HepG2 (cell line): ENCODE measurements around the gene TCF7L2. TPM values are rescaled to one million over a fixed set of nuclear protein-coding genes. Genes with fewer than 3 reads are reported as not detected.
A peak's percentile ranks its signal among the peaks of the same experiment; 100 is the strongest.

Experiments
- ATF7 ChIP-seq, 2 experiments: fragments of 450-650 bp in 1 of 2; sonication (generic) in 1 of 2; formaldehyde crosslinking in 1 of 2; IDR thresholded peaks; 2 replicates each; pipeline versions ENCODE4 v1.4.0 to v1.6.1; 2016 to 2020; ENCODE audit warnings: antibody characterized with exemption in 1 of 2, mild to moderate bottlenecking in 1 of 2, missing genetic modification reagents in 1 of 2
- ATRX ChIP-seq: sonication (generic); formaldehyde crosslinking; IDR thresholded peaks from 2 replicates; pipeline ENCODE4 v1.4.0; 2020; ENCODE audit warnings: missing genetic modification reagents, borderline replicate concordance
- CENPT ChIP-seq: sonication (generic); formaldehyde crosslinking; IDR thresholded peaks from 2 replicates; pipeline ENCODE4 v1.8.0; 2022; ENCODE audit warnings: low read depth, mild to moderate bottlenecking, moderate library complexity, missing genetic modification reagents
- EEA1 ChIP-seq: sonication (generic); formaldehyde crosslinking; IDR thresholded peaks from 2 replicates; pipeline ENCODE4 v1.5.1; 2020; ENCODE audit warnings: mild to moderate bottlenecking, missing genetic modification reagents, borderline replicate concordance
- HNRNPH1 ChIP-seq: fragments of 200-400 bp; formaldehyde crosslinking; optimal IDR thresholded peaks from 2 replicates; pipeline ENCODE3; 2017; ENCODE audit warnings: mild to moderate bottlenecking, low read depth, low read length
- NKX3-1 ChIP-seq: sonication (generic); formaldehyde crosslinking; IDR thresholded peaks from 2 replicates; pipeline ENCODE4 v1.5.0; 2020; ENCODE audit warnings: missing genetic modification reagents
- PRPF4 ChIP-seq: fragments of 200-400 bp; formaldehyde crosslinking; IDR thresholded peaks from 2 replicates; pipeline ENCODE4 v1.6.1; 2016; ENCODE audit warnings: low read length, low read depth; ENCODE audit not compliant: poor library complexity, severe bottlenecking
- RCOR2 ChIP-seq: IDR thresholded peaks from 2 replicates; pipeline ENCODE4 v1.6.1; 2016; ENCODE audit warnings: missing biosample characterization, missing genetic modification reagents
- SP2 ChIP-seq: sonication (generic); formaldehyde crosslinking; IDR thresholded peaks from 2 replicates; pipeline ENCODE4 v1.5.1; 2020; ENCODE audit warnings: mild to moderate bottlenecking, missing genetic modification reagents
- ZFP36 ChIP-seq: fragments of 150-350 bp; IDR thresholded peaks from 2 replicates; pipeline ENCODE4 v1.6.1; 2018; ENCODE audit warnings: borderline replicate concordance, low read length, low read depth; ENCODE audit not compliant: partially characterized antibody
- ZFP36L1 ChIP-seq: sonication (generic); formaldehyde crosslinking; IDR thresholded peaks from 2 replicates; pipeline ENCODE4 v1.8.0; 2022; ENCODE audit warnings: mild to moderate bottlenecking, missing genetic modification reagents, moderate library complexity
- ZNF234 ChIP-seq: sonication (generic); formaldehyde crosslinking; conservative IDR thresholded peaks from 2 replicates; pipeline ENCODE4 v1.5.1; 2020; ENCODE audit warnings: mild to moderate bottlenecking, missing genetic modification reagents
- ZNF619 ChIP-seq: sonication (generic); formaldehyde crosslinking; IDR thresholded peaks from 2 replicates; pipeline ENCODE4 v1.4.0; 2020; ENCODE audit warnings: mild to moderate bottlenecking, missing genetic modification reagents
- ZNF713 ChIP-seq: sonication (generic); formaldehyde crosslinking; IDR thresholded peaks from 2 replicates; pipeline ENCODE4 v1.4.0; 2020; ENCODE audit warnings: mild to moderate bottlenecking, missing genetic modification reagents
- ZNF879 ChIP-seq: sonication (generic); formaldehyde crosslinking; IDR thresholded peaks from 2 replicates; pipeline ENCODE4 v1.8.1; 2023; ENCODE audit warnings: missing genetic modification reagents
- polyA plus RNA-seq, 8 experiments: library from polyadenylated mRNA; depleted of rRNA in 3 of 8; stranded (reverse) in 7 of 8; unstranded in 1 of 8; fragments of >200 nt; fragmentation: Illumina TruSeq in 4 of 8; extraction: Trizol in 4 of 8; gene quantifications; 2 replicates each; pipeline versions ENCODE4 v1.2.1 to v1.2.3, GENCODE V29; 2011 to 2016; ENCODE audit warnings: low read depth in 4 of 8, missing spikeins in 1 of 8, mixed read lengths in 1 of 8; ENCODE audit not compliant: insufficient read depth in 1 of 8
- total RNA-seq, 5 experiments: library from RNA; depleted of rRNA; stranded (reverse); fragments of >200 nt; fragmentation: Illumina TruSeq; extraction: Trizol; gene quantifications; 2 replicates each; pipeline ENCODE4 v1.2.3, GENCODE V29; 2016; ENCODE audit warnings: low read depth in 1 of 5
- TF ChIP-seq, protein P1 (sequence below): sonication (generic); formaldehyde crosslinking; IDR thresholded peaks from 2 replicates; pipeline ENCODE4 v1.8.0; 2022; ENCODE audit warnings: mild to moderate bottlenecking, missing genetic modification reagents, moderate library complexity
- TF ChIP-seq, protein P2 (sequence below): sonication (generic); formaldehyde crosslinking; IDR thresholded peaks from 2 replicates; pipeline ENCODE4 v1.4.0; 2020; ENCODE audit warnings: missing genetic modification reagents
- TF ChIP-seq, protein P3 (sequence below): fragments of 450-650 bp; IDR thresholded peaks from 2 replicates; pipeline ENCODE4 v1.6.1; 2016
- TF ChIP-seq, protein P4 (sequence below): sonication (generic); formaldehyde crosslinking; conservative IDR thresholded peaks from 2 replicates; pipeline ENCODE4 v1.4.0; 2020; ENCODE audit warnings: missing genetic modification reagents
- TF ChIP-seq, protein P5 (sequence below): sonication (generic); formaldehyde crosslinking; IDR thresholded peaks from 2 replicates; pipeline ENCODE4 v1.5.1; 2020; ENCODE audit warnings: mild to moderate bottlenecking, missing genetic modification reagents, moderate library complexity
- TF ChIP-seq, protein P6 (sequence below): sonication (generic); formaldehyde crosslinking; IDR thresholded peaks from 2 replicates; pipeline ENCODE4 v1.8.0; 2022; ENCODE audit warnings: missing genetic modification reagents, mild to moderate bottlenecking, inconsistent platforms, borderline replicate concordance

The TCF7L2 gene
- total and polyA plus RNA-seq, 2 of the 13 experiments (the other 11 are each of a cell fraction or from before 2014, with no cell fraction given), result 3.9 to 13.7 TPM

DNA sequence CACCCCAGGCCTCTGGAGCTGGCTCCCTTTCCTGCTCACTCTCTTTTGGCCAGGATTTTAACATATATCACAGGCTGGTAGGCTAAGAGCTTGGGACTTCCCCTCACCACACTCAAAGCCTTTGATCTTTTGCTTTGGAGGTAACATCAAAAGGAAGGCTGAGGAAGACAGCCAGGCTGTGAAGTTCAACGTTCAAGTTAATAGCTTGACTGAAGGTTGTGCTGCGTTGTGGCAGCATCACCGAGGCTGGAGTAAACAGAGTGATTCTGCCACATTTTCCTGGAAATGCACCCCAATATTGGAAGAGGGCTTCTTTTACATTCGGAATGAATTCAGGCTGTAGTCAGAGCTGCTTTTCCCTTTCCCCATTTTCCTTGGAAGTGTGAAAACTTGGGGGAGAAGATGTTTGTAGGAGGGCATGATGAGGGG, 57.3 kb downstream of the TCF7L2 start (continued):
- peak; percentile 78; the same call in 1 of the 2 replicates for TF ChIP-seq ZFP36L1 (CRISPR knock-in tag)
- TF ChIP-seq ATF7 (IDR thresholded peaks at IDR 0.05), result no peak
- 0 out of 2 replicates have a peak, but pooled peaks have one; percentile 32 for TF ChIP-seq ATF7 (CRISPR knock-in tag; IDR thresholded peaks at IDR 0.05)
- TF ChIP-seq, protein P1, sequence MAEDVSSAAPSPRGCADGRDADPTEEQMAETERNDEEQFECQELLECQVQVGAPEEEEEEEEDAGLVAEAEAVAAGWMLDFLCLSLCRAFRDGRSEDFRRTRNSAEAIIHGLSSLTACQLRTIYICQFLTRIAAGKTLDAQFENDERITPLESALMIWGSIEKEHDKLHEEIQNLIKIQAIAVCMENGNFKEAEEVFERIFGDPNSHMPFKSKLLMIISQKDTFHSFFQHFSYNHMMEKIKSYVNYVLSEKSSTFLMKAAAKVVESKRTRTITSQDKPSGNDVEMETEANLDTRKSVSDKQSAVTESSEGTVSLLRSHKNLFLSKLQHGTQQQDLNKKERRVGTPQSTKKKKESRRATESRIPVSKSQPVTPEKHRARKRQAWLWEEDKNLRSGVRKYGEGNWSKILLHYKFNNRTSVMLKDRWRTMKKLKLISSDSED (CRISPR knock-in tag), result no peak
- no peak for TF ChIP-seq ZNF713 (CRISPR knock-in tag)
- TF ChIP-seq SP2, result no peak
- no peak for TF ChIP-seq PRPF4
- no peak for TF ChIP-seq CENPT
- TF ChIP-seq, protein P2, sequence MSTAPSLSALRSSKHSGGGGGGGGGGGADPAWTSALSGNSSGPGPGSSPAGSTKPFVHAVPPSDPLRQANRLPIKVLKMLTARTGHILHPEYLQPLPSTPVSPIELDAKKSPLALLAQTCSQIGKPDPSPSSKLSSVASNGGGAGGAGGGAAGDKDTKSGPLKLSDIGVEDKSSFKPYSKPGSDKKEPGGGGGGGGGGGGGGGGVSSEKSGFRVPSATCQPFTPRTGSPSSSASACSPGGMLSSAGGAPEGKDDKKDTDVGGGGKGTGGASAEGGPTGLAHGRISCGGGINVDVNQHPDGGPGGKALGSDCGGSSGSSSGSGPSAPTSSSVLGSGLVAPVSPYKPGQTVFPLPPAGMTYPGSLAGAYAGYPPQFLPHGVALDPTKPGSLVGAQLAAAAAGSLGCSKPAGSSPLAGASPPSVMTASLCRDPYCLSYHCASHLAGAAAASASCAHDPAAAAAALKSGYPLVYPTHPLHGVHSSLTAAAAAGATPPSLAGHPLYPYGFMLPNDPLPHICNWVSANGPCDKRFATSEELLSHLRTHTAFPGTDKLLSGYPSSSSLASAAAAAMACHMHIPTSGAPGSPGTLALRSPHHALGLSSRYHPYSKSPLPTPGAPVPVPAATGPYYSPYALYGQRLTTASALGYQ (CRISPR knock-in tag), result peak; percentile 94
- TF ChIP-seq, protein P3, sequence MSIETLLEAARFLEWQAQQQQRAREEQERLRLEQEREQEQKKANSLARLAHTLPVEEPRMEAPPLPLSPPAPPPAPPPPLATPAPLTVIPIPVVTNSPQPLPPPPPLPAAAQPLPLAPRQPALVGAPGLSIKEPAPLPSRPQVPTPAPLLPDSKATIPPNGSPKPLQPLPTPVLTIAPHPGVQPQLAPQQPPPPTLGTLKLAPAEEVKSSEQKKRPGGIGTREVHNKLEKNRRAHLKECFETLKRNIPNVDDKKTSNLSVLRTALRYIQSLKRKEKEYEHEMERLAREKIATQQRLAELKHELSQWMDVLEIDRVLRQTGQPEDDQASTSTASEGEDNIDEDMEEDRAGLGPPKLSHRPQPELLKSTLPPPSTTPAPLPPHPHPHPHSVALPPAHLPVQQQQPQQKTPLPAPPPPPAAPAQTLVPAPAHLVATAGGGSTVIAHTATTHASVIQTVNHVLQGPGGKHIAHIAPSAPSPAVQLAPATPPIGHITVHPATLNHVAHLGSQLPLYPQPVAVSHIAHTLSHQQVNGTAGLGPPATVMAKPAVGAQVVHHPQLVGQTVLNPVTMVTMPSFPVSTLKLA, result no peak
- TF ChIP-seq ZFP36, result no peak
- no peak for TF ChIP-seq EEA1 (CRISPR knock-in tag)
- no peak for TF ChIP-seq ZNF879
- TF ChIP-seq ATRX (CRISPR knock-in tag), result no peak
- no peak for TF ChIP-seq ZNF234 (CRISPR knock-in tag)
- TF ChIP-seq, protein P4, sequence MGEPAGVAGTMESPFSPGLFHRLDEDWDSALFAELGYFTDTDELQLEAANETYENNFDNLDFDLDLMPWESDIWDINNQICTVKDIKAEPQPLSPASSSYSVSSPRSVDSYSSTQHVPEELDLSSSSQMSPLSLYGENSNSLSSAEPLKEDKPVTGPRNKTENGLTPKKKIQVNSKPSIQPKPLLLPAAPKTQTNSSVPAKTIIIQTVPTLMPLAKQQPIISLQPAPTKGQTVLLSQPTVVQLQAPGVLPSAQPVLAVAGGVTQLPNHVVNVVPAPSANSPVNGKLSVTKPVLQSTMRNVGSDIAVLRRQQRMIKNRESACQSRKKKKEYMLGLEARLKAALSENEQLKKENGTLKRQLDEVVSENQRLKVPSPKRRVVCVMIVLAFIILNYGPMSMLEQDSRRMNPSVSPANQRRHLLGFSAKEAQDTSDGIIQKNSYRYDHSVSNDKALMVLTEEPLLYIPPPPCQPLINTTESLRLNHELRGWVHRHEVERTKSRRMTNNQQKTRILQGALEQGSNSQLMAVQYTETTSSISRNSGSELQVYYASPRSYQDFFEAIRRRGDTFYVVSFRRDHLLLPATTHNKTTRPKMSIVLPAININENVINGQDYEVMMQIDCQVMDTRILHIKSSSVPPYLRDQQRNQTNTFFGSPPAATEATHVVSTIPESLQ, result no peak
- no peak for TF ChIP-seq HNRNPH1
- TF ChIP-seq ZNF619, result no peak
- no peak for TF ChIP-seq NKX3-1 (CRISPR knock-in tag)
- TF ChIP-seq, protein P5, sequence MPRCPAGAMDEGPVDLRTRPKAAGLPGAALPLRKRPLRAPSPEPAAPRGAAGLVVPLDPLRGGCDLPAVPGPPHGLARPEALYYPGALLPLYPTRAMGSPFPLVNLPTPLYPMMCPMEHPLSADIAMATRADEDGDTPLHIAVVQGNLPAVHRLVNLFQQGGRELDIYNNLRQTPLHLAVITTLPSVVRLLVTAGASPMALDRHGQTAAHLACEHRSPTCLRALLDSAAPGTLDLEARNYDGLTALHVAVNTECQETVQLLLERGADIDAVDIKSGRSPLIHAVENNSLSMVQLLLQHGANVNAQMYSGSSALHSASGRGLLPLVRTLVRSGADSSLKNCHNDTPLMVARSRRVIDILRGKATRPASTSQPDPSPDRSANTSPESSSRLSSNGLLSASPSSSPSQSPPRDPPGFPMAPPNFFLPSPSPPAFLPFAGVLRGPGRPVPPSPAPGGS (CRISPR knock-in tag), result peak; percentile 100
- TF ChIP-seq, protein P6, sequence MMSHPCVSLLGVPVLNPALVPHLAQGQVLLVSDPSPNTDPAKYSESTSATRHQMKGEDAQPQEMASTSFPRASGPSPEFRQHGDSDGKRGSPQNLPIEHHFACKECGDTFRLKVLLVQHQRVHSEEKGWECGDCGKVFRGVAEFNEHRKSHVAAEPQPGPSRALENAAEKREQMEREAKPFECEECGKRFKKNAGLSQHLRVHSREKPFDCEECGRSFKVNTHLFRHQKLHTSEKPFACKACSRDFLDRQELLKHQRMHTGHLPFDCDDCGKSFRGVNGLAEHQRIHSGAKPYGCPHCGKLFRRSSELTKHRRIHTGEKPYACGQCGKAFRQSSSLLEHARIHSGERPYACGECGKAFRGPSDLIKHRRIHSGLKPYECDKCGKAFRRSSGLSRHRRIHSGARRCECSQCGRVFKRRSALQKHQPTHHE (CRISPR knock-in tag), result no peak
- peak; percentile 87 for TF ChIP-seq RCOR2 (CRISPR knock-in tag)
